ENCODE data around the gene RBM17.
"Not testable (repeated sequence)": the region's sequence is repeated elsewhere in the genome, so short reads cannot be mapped to it uniquely, and the experiment has no call there.

Gene RBM17

GRCh38 chr10:6058682-6059475 lies 30.0 kb upstream of the RBM17 start:
- no peak for DNase-seq

- no peak for DNase-seq
Observed at GRCh38 chr10:6059506-6059905, 29.3 kb upstream of the RBM17 start.

- DNase-seq, result no peak
Observed at GRCh38 chr10:6061056-6061455, 27.8 kb upstream of the RBM17 start.

- no peak for DNase-seq
Observed at GRCh38 chr10:6062101-6062771, 26.6 kb upstream of the RBM17 start, which contains the start of gene IL2RA. TSS of gene IL2RA (minus strand) at chr10:6062367. CDS start at chr10:6062151, 216 bp downstream.

- no peak for DNase-seq
Observed at GRCh38 chr10:6064119-6064518, 24.7 kb upstream of the RBM17 start.

DNA sequence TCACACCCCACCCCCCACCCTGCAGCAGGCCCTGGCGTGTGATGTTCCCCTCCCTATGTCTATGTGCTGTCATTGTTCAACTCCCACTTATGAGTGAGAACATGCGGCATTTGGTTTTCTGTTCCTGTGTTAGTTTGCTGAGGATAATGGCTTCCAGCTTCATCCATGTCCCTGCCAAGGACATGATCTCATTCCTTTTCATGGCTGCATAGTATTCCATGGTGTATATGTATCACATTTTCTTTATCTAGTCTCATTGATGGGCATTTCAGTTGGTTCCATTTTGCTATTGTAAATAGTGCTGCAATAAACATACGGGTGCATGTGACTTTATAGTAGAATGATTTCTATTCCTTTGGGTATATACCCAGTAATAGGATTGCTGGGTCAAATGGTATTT lies 24.1 kb upstream of the RBM17 start:
- DNase-seq, result not testable (repeated sequence)

DNA sequence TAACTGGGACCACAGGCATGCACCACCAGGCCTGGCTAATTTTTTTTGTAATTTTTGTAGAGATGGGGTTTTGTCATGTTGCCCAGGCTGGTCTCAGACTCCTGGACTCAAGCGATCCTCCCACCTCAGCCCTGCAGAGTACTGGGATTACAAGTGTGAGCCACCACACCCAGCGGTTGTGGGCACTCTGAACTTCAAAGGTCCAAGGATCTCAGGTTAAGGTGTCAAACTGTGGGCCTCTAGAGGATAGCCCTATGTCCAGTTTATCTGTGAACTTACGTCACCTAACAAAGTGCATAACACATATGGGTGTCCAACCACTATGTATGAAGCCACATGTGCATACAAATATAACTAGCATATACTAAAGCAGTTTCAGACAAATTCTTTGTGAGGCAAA lies 23.4 kb upstream of the RBM17 start:
- no peak for DNase-seq

GRCh38 chr10:6065835-6066234 lies 23.0 kb upstream of the RBM17 start:
- no peak for DNase-seq

- DNase-seq, result no peak
Observed at GRCh38 chr10:6067457-6067856, 21.4 kb upstream of the RBM17 start.

DNA sequence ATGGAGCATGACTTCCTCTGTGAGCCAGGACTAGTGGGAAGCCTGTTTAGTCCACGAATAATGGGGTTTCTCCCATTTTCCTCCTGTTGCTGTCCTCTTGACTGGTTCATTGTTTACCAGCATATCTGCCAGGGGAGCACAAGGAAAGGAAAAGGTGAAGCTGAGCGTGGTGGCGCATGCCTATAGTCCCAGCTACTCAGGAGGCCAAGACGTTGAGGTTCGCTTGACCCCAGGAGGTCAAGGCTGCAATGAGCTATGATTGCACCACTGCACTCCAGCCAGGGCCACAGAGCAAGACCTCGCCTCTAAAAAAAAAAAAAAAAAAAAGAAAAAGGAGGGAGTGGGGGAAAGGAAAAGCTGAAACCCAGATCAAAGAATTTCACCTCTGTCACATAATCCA lies 20.8 kb upstream of the RBM17 start:
- DNase-seq, result no peak

- no peak for DNase-seq
Observed at GRCh38 chr10:6068422-6068821, 20.4 kb upstream of the RBM17 start.

- no peak for DNase-seq
Observed at GRCh38 chr10:6069081-6069931, 19.5 kb upstream of the RBM17 start.

GRCh38 chr10:6070660-6071059 lies 18.2 kb upstream of the RBM17 start:
- DNase-seq, result no peak

DNA sequence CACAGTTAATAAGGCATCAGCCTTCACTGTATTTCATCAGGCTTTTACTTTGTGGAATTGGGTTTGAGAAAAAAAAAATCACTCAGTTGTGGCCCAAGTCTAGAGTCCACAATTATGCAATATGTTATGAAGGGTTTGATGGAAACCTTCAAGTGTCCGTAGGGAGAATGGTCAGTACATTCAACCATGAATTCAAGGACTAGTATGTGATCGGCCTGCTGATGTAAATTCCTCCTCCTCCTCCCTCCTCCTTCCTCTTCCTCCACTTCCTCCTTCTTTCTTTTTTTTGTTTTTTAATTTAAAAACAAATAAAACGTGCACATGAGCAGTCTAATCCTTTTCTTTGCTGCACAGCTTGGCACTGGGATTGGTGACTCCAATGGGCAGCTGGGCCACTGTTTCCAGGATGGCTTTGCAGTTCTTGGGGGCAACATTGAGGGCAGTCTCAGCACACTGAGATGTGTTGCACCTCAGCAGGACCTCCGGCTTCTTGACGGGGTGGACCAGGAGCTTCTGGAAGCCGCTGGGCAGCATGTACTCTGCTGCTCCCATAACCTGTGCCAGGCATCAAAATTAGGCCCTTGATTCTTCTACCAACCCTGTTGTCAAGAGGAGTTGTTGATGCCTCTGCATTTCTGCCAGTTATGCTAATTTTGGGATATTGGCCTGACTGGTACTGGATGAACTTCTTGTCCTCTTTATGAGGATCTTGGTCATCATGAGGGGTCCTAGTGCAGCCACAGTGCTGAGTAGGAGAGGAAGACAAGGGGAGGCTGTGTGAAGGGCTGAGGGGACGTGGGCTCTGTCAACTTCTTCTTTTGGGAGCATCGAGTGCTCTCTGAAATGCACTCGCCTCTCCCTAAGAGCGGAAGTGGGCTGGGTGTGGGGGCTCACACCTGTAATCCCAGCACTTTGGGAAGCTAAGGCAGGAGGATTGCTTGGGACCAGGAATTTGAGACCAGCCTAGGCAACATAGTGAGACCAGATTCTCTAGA lies 17.4 kb upstream of the RBM17 start:
- DNase-seq, result no peak

GRCh38 chr10:6072215-6072934 lies 16.5 kb upstream of the RBM17 start:
- no peak for DNase-seq

- DNase-seq, result no peak
Observed at GRCh38 chr10:6074489-6075301, 14.1 kb upstream of the RBM17 start.

DNA sequence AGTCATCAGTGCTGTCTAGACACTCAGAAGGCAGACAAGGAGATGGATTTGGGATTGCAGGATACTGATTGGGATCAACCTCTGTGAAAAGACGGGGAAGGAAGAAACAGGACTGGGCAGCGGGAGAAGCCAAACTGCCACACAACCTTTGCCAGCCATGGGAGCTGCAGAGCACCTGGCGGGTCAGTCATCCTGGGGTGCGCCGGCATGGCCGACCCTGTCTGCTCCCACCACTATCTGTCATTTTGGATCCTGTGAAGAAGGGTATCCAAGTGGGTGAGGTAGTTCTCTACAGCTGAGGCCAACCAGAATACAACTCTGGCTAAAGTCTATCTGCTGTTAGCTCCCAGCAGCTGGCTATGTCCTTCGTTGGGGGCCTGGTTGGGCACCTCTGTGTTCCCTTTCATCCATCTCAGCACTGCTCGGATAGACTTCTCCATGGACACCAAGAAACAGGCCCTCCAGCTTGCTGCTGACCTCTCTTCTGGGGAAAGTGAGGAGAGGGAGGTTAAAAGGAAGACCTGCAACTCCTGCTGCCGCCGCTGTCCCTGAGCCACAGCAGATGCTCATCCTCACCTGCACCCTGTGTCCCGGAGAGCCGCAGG lies 11.7 kb upstream of the RBM17 start:
- no peak for DNase-seq

GRCh38 chr10:6079044-6079443 lies 9.8 kb upstream of the RBM17 start:
- DNase-seq, result no peak

GRCh38 chr10:6080417-6080973 lies 8.3 kb upstream of the RBM17 start:
- DNase-seq, result no peak
